ENCODE measurements around the gene TTC6. TPM values are rescaled to one million over a fixed set of nuclear protein-coding genes. Genes with fewer than 3 reads are reported as not detected.

Gene TTC6
- total RNA-seq, 2 experiments from 2014 or later, result not detected

GRCh38 chr14:37566811-37567371, 28.5 kb upstream of the TTC6 start:
- intact Hi-C loops (cut with micrococcal nuclease), result no loop called here
- ChIA-PET POLR2A (no interaction called here), CTCF (no interaction called here)
- no peak for DNase-seq
- H3K36me3 Mint-ChIP-seq (ENCODE audit: low read depth), result no peaks in the 10 kb centered on the region
- H3K9me3 Mint-ChIP-seq, result peaks cover 2% of the 10 kb centered on the region
- H3K4me1 Mint-ChIP-seq (ENCODE audit: low read depth), result no peaks in the 10 kb centered on the region
- H3K27ac Mint-ChIP-seq, result no peak overlapping the region
- H3K27me3 Mint-ChIP-seq, result no peaks in the 10 kb centered on the region
- H3K4me3 Mint-ChIP-seq, result no peak overlapping the region
- ATAC-seq, result no peak
- no peak for TF ChIP-seq CTCF (IDR thresholded peaks at IDR 0.05)

GRCh38 chr14:37569729-37570128, 25.7 kb upstream of the TTC6 start:
- DNase-seq (no peak), ATAC-seq (no peak)
- ChIA-PET CTCF (no interaction called here), POLR2A (no interaction called here)
- Mint-ChIP-seq H3K4me3 (no peak overlapping the region), H3K27ac (no peak overlapping the region), H3K4me1 (ENCODE audit: low read depth) (no peaks in the 10 kb centered on the region), H3K9me3 (no peaks in the 10 kb centered on the region), H3K27me3 (peaks cover 6% of the 10 kb centered on the region), H3K36me3 (ENCODE audit: low read depth) (no peaks in the 10 kb centered on the region)
- no peak for TF ChIP-seq CTCF (IDR thresholded peaks at IDR 0.05)
- intact Hi-C loops (cut with micrococcal nuclease), result no loop called here

GRCh38 chr14:37571391-37571790, 24.0 kb upstream of the TTC6 start:
- no peak overlapping the region for H3K4me3 Mint-ChIP-seq
- H3K9me3 Mint-ChIP-seq, result no peaks in the 10 kb centered on the region
- H3K4me1 Mint-ChIP-seq (ENCODE audit: low read depth), result no peaks in the 10 kb centered on the region
- no peaks in the 10 kb centered on the region for H3K36me3 Mint-ChIP-seq (ENCODE audit: low read depth)
- ChIA-PET POLR2A (no interaction called here), CTCF (no interaction called here)
- intact Hi-C loops (cut with micrococcal nuclease), result no loop called here
- no peak for DNase-seq
- ATAC-seq, result no peak
- H3K27ac Mint-ChIP-seq, result no peak overlapping the region
- peaks cover 6% of the 10 kb centered on the region for H3K27me3 Mint-ChIP-seq
- no peak for TF ChIP-seq CTCF (IDR thresholded peaks at IDR 0.05)

- H3K36me3 Mint-ChIP-seq (ENCODE audit: low read depth), result no peaks in the 10 kb centered on the region
- H3K4me3 Mint-ChIP-seq, result no peak overlapping the region
- intact Hi-C loops (cut with micrococcal nuclease), result no loop called here
- H3K27ac Mint-ChIP-seq, result no peak overlapping the region
- H3K4me1 Mint-ChIP-seq (ENCODE audit: low read depth), result no peaks in the 10 kb centered on the region
- H3K27me3 Mint-ChIP-seq, result peaks cover 8% of the 10 kb centered on the region
- ChIA-PET POLR2A (no interaction called here), CTCF (no interaction called here)
- TF ChIP-seq CTCF (IDR thresholded peaks at IDR 0.05), result no peak
- DNase-seq, result no peak
- no peak for ATAC-seq
- no peaks in the 10 kb centered on the region for H3K9me3 Mint-ChIP-seq
Observed at GRCh38 chr14:37573356-37573755, 22.1 kb upstream of the TTC6 start.

- Mint-ChIP-seq H3K4me1 (ENCODE audit: low read depth) (no peaks in the 10 kb centered on the region), H3K9me3 (no peaks in the 10 kb centered on the region), H3K27me3 (peaks cover 13% of the 10 kb centered on the region), H3K4me3 (no peak overlapping the region), H3K36me3 (ENCODE audit: low read depth) (no peaks in the 10 kb centered on the region), H3K27ac (no peak overlapping the region)
- ChIA-PET POLR2A (no interaction called here), CTCF (no interaction called here)
- ATAC-seq (no peak), DNase-seq (no peak)
- intact Hi-C loops (cut with micrococcal nuclease), result no loop called here
- no peak for TF ChIP-seq CTCF (IDR thresholded peaks at IDR 0.05)
Observed at GRCh38 chr14:37579274-37579673, 16.2 kb upstream of the TTC6 start.
